K562 treated with DMSO at 1 percent for 48 hours (cell line): Measurements from ENCODE around the gene DLX3. TPM values are rescaled to one million over a fixed set of nuclear protein-coding genes. Genes with fewer than 3 reads are reported as not detected.

ENCODE experiments used
- total RNA-seq: library from RNA; unstranded; fragments of 300-600 nt; gene quantifications from 2 replicates; pipeline ENCODE4 v1.2.3, GENCODE V29; 2022; ENCODE audit warnings: low replicate concordance; ENCODE audit errors: extremely low read depth

The DLX3 gene
- total RNA-seq, result not detected in 2 replicates

DNA sequence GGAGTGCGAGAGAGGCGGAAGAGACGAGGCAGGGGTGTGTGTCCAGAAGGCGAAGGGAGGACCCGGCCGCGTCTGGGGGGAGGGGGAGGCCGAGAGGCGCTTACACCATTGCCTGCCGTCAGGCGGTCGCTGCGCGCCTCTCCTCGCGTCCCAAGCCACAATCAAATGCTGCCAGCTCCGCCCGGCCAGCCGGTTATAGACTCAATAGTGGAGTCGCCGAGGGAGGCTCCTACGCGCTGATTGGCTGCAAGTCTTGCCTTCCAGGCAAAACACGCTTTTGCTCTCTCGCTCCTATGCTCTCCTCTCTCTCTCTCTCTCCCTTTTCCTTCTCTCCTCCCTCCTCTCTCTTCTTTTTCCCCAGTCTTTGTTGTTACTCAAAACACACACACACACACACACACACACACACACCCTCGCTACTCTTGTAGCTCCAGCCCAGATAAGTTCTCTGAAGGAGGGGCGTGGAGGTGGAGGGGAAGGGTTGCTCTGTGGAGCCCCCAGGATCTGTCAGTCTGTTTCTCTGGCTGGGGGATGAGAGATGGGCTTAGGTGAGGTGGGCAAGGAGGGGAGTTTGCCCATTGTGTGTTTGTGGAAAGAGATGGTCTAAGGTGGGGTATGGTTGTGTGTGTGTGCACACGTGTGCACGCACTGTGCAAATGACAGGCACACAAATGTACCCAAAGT is at the start of gene DLX3:
DLX3 (minus strand) TSS at position 170 of the 684 bp plus-strand sequence. CDS start 226 bp downstream, outside the sequence.

DNA sequence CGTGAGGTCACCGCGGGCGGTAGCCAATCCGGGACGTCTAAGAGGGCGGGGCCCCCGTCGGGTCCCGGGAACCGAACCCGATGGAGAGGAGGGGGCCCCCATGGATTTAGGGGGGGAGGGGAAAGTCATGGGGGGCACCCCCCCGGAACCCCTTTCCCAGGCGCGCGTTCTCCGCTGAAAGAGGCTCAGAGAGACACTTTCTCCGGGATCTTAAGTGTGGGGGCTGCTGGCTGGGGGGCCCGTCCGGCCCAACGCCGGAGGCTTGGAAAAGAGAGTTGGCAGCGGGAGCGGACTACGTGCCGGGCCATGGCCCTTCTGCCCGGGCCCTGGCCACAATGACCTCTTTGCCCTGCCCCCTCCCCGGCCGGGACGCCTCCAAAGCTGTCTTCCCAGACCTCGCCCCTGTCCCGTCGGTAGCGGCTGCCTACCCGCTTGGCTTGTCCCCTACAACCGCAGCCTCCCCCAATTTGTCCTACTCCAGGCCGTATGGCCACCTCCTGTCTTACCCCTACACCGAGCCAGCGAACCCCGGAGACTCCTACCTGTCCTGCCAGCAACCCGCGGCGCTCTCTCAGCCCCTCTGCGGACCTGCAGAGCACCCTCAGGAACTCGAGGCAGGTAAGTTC is 25.8 kb downstream of the DLX3 start, which contains the start of gene DLX4:
DLX4 (plus strand) TSS at position 57 of the 626 bp plus-strand sequence; CDS start at position 336, 279 bp downstream.

Other genes starting within 250 kb of the DLX3 start
- not detected in 2 replicates for gene FAM117A, start 231.1 kb downstream of the DLX3 start, total RNA-seq
- gene KAT7, start 206.5 kb downstream of the DLX3 start, total RNA-seq, result not detected in 2 replicates
- gene TAC4, start 147.2 kb downstream of the DLX3 start, total RNA-seq, result not detected in 2 replicates
- not detected in 2 replicates for gene DLX4, start 26.0 kb downstream of the DLX3 start, total RNA-seq
- gene ITGA3, start 60.9 kb upstream of the DLX3 start, total RNA-seq, result not detected in 2 replicates
- not detected in 2 replicates for gene PDK2, start 100.1 kb upstream of the DLX3 start, total RNA-seq
- not detected in 2 replicates for gene SAMD14, start 134.9 kb upstream of the DLX3 start, total RNA-seq
- gene PPP1R9B, start 155.5 kb upstream of the DLX3 start, total RNA-seq, result not detected in 2 replicates
- gene SGCA, start 170.8 kb upstream of the DLX3 start, total RNA-seq, result not detected in 2 replicates
- not detected in 2 replicates for gene COL1A1, start 206.4 kb upstream of the DLX3 start, total RNA-seq